ENCODE results near the gene HSPA12A.

HSPA12A gene

GRCh38 chr10:116741391-116742351 is 695 bp downstream of the HSPA12A start:
- DNase-seq, result no peak

GRCh38 chr10:116740971-116741370 is 1.4 kb downstream of the HSPA12A start:
- DNase-seq, result no peak

DNA sequence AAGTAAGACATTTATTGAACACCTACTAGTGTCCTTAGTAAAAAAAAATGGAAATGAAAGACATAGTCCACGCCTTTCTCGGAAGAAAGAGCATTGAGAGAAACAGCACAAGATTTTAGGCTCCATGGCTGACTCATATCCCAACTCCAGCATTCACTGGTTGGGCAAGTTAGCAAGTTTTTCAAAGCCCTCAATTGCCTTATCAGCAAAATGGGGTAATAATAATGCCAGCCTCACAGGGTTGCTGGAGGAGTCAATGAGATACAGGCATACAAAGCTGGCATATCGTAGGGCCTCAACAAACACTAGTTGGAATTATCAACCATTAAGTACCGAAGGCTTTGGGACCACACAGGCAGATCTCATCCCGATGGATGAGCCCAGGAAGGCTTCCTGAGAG is 4.0 kb downstream of the HSPA12A start:
- DNase-seq, result no peak

- no peak for DNase-seq
Measured at GRCh38 chr10:116737627-116738327, 4.6 kb downstream of the HSPA12A start.

- DNase-seq, result no peak
Measured at GRCh38 chr10:116733566-116733965, 8.8 kb downstream of the HSPA12A start.

GRCh38 chr10:116732573-116732972 is 9.8 kb downstream of the HSPA12A start:
- no peak for DNase-seq

DNA sequence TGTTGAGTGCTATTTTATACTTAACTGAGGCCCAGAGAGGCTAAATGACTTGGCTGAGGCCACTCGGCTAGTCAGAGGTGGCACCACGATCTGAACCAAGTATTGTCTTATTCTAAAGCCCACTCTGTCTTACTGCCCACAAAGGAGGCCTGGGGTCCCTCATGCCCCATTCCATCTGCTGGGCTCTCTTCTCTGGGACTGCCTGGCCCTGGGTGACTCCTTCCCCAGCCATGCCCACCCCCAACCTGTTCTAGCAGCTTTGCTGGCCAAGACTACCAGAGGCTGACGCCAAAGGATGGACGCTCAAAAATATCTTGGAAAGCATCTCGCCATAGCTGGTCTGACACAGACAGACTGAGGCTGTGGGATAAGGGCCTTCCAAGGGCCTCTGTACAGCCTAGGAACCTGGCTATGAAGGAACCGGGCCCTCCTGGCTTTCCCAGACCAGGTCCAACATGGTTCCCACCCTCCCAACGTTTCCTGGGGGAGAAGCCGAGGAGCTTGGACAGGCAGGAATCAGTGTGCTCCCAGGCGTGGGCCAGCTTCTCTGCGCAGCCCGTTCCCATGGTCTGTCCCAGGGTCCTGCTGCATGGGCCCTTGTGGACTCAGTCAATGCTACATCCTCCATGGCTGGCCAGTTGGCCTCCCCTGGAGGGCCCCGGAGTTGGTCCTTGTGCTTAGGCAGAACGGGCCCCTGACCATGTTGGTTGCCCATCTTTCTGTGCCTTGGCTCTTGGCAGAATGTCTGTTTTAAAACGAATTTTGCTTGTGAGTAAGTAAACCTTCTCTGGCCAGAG is 11.7 kb downstream of the HSPA12A start:
- no peak for DNase-seq

- no peak for DNase-seq
Measured at GRCh38 chr10:116729243-116729642, 13.1 kb downstream of the HSPA12A start.

- no peak for DNase-seq
Measured at GRCh38 chr10:116728526-116729096, 13.8 kb downstream of the HSPA12A start.

DNA sequence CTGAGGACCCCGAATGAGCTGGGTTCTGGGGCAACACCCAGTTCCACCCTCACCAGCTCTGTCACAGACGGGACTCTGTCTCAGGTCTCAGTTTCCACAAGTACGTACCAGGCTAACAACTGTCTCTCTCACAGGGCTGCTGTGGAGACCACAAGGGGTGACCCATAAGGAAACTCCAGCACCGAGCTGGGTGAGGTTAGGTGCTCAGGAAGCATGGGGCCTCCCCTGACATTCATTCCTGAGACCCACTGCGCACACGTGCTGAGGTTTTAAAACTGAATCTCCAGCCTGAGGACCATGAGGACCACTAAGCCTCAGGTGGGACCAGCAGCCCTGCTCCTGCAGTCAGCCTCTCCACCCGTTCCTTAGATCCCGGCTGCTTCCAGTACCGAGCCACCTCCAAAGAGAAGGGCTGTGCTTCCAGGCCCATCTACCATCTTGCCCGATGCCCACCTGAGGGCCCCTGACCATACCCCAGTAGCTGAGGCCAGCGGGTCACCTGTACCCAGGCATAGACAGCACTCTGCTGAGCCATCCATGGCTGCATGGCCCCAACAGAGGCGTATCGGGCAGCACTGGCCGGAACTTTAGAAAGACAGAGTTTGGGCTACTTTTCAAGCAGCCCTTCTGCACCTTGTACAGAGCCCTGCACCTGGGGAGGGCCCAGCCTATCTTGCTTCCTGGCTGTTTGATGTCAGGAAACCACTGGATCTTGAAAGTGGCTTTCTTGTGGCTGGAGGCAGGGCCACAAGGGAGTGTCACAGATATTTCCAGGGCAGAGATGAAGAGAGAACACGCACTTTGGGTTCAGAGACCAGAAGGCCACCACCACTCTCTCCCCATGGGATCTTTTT is 18.7 kb downstream of the HSPA12A start:
- DNase-seq, result no peak

GRCh38 chr10:116722736-116723427 is 19.5 kb downstream of the HSPA12A start:
- no peak for DNase-seq

DNA sequence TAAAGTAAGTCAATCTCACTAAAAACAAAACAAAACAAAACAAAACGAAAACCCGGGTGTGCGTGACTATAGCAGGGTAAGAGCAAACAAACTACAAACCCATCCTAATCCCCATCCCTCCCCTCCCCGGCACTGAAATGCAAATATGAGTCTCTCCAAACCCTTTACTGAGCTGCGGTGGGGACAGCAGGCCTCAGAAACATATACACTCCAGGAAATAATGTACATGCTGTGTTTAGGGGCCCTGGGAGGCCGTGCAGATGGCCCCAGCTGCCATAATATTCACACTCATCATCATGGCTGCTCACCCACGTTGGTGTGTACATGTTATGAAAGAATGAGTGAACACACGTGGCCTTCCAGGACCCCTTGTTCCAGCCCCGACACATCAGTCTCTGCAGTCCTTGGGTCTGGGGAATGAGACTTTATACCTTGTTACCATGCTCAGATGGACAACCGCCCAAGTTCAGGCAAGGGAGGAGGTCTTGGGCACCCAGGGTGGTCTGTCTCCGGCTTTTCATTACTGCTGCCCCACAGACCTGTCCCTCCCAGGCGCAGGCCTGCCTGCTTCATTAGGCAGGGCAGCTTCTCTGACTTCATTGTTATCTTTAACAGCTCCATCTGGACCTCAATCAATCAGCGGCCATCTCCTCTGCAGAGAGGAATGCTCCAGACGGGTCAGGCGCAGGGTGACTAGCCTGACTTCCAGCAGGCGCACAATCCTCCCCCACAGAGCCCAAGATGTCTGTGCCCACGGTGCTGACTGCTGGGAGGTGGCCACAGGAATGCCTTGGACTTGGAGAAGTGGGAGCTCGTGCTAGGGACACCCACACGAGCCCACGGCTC is 20.6 kb downstream of the HSPA12A start:
- no peak for DNase-seq

DNA sequence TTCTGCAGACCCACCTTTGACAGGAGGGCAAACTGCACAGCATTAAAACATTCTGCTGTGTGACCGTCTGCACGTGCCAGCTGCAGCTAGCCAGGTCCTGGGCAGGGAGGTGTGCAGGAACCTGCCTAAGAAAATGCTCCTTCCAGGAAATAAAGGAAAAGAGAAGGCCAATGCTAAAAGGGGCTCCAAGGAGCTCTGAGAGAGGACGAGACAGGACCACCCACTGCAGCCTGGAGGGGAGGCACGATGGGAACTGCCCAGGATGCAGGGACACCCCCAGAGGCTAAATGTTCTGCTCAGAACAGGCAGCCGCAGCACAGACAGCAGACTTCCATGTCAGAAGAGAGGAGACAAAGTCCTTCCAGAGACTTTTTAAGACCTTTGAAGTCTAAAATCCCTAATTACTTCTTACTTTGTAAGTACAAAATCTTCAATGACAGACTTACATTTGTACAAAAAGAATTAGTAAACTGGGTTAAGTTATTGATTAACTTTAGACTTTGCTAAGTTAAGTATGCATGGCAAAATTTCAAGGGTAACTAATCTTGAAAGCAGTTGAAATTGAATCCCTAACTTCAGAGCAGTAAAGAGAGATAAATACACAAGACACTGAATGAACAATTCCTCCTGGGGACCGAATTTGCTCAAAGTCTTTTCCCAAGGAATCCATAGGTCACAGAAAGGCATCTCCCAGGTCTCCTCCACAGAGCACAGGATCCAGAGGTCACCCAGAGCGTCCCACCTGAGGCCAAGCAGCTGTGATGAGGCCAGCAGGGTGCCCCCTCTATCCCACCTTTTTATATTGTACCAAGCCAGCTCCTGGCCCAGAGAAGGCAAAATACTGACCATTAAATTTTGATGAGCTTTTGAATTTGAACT is 21.5 kb downstream of the HSPA12A start:
- DNase-seq, result no peak

DNA sequence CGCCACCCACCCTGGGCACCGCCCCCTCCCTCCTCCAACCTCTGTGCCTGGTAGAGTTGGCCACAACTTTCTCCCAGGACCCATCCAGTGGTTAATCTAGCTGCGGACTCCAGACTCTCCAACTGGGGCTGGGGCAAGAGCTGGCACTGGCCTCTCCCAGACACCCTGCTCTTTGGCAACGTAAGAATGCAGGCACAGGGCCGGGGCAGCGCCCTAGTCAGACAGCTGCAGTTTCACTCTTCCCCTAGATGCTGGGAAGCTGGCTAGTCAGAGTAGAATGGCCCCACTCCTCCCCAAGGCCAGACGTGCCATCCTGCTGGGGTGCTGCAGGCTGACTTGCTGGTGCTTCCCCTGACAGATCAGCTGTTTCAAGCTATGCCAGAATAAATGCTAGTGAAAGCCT is 22.1 kb downstream of the HSPA12A start:
- DNase-seq, result no peak

DNA sequence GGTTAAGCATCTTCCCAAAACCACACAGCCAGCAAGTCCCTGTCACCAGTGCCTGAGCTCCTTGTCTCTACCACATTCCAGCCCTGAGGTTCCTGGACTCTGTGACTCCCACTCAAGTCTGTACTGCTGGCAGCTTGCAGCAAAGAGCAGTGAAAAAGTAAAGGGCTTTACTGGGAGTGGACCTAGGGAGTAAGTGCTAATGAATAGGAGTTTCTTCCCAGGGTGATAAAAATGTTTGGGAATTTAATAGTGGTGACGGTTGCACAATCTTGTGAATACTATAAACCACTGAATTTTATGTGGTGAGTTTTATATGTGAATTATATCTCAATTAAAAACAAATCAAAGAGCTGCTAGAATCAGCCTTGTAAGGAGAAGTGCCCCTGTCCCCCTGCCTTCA is 22.6 kb downstream of the HSPA12A start:
- DNase-seq, result no peak

DNA sequence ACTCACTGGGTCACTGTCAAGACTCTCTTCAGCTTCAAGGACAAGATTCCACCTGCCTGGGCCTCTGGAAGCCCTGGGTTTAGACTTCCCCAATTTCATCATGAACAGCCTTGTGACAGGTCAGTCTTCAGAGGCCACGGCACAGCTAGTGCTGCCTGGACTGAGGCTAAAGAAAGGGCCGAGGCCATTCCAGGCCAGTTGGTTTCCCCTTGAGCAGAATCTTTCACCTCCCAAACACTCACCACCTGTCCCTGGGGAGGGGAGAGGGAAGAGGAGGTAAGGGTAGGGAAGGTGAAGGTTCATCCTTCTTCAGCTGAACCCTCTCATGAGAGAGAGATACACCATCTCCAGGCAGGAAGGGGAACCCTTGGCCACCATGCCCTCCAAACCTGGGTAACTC is 24.3 kb downstream of the HSPA12A start:
- DNase-seq, result no peak

GRCh38 chr10:116716381-116716780 is 26.0 kb downstream of the HSPA12A start:
- DNase-seq, result no peak

DNA sequence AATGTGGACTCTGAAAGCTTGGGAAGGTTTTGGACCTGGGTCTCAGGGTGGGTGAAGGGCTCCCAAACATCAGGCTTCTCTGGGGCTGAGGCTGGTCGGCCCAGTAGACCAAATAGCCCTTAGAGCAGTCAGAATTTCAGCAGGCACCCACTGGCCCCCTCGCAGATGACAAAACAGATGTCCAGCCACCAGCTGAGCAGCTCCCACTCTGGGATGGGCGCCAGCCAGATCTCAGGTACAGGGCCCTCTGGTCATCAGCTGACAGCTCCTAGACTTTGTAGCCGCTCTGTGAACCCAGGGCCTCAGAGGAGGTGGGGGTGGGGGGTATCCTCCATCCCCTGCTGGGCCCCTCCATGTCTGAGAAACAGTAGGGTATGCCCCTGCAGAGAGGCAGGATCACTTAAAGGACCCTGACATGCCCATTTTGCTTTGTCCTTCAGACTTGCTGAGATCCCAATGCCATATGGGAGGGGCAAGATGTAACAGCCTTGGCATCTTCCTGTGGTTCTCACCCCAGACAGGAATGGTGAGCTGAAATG is 26.5 kb downstream of the HSPA12A start:
- no peak for DNase-seq

DNA sequence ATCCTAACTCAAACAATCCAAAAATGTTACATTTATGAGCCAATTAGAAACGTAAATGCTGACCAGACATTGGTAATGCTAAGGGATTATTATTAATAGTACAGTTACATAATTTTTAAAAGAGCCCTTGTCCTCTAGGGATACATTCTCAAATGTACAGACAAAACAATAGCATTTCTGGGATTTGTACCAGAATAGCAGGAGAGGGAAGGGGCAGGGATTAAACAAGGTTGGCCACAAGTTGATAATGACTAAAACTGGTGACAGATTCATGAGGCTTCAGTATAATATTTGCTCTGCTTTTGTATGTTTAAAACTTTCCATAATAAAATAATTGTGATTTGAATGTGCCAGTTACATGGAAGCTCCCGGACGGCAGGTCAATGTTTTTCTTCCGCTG is 27.0 kb downstream of the HSPA12A start:
- DNase-seq, result no peak

Data from NCI-H2081 (cell line).